ENCODE data around the gene TRIM28. TPM values are rescaled to one million over a fixed set of nuclear protein-coding genes. Genes with fewer than 3 reads are reported as not detected.
A peak's percentile ranks its signal among the peaks of the same experiment; 100 is the strongest.

The TRIM28 gene
- polyA plus RNA-seq, 10 donors = 277 to 491 (median 336) TPM

DNA sequence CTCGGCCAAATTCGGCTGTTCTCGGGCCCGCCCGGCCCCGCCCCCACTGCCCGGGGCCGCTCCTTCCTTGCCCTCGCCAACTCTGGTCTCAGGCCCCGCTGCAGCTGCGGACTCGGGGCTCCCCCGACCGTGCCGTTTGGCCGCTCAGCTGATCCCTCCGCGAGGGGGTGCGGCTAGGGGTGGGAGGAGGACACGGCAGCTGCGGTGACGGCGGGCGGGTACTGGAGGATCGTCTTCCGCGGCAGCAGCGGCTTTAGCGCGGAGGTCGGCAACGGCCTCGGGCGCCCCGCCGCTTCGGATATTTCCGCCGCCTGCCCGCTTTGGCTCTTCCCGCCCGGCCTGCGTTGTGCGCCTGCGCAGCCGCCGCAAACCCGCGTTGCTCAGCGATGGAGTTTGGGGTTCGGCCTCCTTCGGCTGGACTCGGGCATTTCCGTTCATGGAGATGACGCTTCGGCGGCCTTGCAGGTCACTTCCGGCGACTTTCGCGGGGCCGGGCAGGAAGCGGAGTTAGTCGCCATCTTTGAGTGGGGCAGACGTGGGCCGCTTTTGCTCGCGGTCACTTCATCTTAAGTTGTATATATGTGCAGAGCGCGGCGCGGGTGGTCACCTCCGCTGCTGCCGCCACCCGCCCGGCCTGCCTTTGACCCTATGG is 14.9 kb downstream of the TRIM28 start:
- peak; percentile 99 to 100 (median 99) for DNase-seq

DNA sequence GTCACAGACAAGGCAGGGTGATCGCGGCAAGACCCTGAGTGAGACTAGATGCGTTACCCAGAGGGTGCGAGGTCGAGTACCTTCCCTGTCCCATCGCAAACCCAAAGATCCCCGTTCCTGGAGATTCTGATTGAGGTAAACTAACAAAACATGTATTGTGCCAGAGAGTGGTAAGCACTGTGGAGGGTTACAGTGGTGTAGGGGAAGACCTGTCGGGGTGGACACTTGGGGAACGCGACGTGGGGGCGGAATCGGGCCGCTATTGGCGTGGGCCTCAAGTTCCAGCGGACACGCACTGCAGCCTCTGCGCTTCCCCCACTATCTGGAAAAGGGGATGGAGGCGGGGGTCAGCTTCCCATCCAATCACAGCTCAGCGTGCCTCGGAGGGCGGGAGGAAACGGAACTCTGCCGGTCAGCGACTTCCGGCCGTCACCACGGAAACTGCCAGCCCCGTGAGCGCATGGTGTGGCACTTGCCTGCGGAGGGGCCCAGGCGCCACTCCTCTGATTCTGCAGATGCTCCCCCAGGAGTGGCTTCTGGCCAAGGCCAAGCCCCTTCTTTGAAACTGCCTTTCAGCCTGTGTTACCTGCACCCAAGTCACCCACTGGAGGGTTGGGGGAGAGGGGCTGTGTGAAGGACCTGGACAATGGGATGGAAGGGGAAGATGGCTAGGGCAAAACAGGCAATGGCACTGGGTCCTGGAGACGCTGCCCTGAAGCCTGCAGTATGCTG is 15.6 kb downstream of the TRIM28 start:
- peak; percentile 91 to 97 (median 95) for DNase-seq

DNA sequence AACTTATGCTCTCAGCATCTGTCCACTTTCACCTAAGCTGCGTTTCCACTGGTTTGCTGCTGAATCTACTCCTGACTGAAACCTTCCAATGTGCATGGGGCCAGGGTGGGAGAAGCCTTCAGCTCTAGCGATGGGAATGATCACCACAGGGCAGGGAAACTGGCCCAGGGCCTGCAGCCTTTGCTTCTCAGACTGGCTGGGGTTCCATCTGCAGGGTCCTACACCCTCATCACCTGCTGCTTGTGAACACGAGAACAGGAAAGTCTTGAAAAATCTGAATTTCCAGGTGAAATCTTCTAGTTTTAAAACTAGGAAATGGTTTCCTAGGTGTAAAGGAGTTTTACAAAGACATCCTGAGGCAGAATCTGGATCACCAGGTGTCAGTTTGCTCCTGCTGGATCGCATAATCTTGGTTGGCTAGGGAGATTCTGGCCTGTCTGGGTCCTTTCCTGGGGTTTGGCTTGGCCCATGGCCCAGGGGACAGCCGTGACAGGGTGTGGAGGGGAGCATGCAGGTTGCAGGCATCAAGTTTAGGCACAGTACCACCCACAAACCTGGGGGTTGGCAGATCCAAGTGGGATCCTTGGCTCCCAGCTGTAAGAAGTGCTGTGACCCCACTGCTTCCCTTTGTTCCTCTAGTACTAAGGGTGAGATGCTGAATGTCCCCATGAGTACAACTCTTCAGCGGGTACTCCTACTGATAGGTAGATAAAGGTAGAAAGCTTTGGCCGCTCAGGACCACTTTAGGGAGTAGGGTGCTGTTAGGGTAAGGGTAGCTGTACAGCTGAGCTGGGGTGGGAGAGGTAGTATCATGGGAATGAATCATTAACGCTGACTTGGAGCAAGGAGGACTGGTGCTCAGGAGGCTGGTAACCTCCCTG is 16.4 kb downstream of the TRIM28 start:
- DNase-seq = no peak

DNA sequence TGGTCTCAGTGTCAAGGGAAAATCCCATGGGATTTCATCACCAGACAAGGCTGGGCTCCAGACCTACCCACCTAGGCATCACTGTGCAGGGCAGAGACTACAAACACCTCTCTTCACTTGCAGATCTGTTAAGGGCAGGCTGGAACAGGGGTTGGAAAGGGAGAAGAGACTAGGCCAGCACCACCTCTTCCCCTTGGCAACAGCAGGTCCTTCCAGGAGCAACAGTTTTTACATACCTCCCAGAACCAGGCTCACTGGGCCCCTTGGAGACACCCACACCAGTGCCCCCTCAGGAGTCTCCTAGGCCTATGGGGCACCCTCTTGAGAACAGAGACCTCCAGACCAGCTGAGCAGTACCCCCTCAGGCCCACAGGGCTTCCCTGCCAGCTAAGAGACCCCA is 17.1 kb downstream of the TRIM28 start:
- DNase-seq = no peak

DNA sequence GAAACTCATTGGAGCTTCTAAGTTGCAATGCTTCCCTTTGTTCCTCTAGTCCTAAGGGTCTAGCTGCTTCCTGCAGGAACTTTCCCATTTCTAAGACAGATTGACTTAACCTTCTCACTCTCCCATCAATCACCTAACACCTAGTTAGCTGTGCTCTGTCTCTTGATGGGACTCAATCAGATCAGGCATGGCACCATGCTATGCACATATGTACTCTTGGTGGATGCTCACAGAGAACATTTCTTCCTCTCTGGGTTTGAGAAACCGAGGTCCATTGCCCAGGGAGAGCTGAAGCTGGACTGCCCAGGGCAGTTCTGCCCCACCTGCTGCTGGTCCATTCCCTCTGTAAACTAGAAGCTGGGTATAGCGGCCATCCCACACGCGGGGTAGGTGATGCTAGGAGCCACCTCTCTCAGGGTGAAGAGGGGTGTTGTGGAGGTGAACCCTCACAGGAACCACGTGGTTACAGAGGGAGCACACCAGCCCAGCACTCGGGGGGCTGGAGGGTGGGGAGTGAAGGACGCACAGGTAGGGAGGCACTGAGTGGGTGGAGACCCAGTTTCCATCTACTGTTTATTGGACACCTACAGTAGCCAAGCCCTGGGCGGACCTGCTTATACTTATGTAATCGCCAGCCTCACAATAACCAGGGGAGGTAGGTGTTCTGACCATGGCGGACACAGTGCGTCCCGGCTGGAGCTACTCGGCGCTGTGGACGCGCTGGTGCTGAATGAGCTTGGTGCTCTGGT is 17.7 kb downstream of the TRIM28 start:
- no peak for DNase-seq

DNA sequence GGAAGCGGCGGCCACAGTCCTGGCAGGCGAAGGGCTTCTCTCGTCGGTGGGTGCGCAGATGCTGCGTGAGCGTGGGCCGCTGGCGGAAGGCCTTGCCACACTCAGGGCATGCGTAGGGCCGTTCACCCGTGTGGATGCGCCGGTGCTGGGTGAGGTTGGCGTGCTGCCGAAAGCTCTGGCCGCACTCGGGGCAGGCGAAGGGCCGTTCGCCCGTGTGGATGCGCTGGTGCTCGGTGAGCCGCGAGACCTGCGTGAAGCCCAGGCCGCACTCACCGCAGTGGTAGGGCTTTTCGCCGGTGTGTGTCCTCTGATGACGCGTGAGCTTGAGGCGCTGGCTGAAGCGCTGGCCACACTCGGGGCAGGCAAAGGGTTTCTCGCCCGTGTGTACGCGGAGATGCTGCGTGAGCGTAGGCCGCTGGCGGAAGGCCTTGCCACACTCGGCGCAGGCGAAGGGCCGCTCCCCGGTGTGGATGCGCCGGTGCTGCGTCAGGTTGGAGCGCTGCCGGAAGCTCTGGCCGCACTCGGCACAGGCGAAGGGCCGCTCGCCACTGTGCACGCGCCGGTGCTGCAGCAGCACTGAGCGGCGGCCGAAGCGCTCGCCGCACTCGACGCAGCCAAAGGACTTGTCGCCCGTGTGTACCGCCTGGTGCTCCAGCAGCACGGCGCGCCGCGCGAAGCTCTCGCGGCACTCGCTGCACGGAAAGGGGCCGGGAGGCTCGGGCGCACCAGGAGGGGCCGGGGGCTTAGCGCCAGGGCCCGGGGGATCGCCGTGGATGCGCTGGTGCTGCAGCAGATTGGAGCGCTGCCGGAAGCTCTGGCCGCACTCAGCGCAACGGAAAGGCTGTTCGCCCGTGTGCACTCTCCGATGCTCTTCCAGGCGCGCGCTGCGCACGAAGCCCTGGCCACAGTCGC is 18.5 kb downstream of the TRIM28 start:
- DNase-seq = peak in 2 of 3 donors; percentile 52 to 83

DNA sequence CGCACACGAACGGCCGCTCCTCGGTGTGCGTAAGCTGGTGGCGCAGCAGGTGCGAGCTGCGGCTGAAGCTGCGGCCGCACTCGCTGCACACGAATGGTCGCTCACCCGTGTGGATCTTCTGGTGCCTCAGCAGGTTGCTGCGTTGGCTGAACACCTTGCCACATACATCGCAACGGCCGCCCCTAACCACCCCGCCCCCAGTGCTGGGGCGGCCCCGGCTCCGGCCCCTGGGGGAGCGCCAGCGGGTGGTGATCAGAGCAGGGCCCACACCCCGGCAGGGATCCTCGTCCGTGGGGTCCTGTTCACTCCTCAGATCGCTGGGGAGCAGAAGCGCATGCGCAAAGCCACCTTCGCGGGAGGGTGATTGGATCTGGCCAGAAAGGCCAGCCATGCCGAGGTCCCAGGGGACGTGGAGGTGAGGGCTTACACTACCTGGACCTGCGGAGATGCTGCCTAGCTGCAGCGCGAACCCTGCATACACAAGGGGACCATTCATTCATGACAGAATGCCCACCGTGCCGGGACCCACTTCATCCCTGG is 19.2 kb downstream of the TRIM28 start:
- no peak for DNase-seq

DNA sequence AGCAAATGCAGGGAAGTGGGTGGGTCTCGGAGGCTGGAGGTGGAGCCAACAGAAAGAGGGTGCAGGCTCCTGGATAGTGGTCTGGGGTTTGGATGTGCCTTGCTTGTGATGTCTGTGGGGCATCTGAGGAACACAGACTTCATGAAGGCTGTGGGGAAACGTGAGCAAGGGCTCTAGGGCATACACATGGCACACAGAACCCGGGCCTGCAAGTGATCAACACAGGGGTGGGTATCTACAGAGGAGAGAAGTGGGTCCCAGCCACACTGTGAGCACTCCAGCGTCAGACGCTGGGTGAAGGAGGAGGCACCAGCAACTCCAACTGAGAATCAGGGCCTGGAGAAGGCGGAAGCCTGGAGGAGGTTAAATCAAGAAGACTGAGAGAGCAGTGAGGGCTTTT is 20.0 kb downstream of the TRIM28 start:
- no peak for DNase-seq

DNA sequence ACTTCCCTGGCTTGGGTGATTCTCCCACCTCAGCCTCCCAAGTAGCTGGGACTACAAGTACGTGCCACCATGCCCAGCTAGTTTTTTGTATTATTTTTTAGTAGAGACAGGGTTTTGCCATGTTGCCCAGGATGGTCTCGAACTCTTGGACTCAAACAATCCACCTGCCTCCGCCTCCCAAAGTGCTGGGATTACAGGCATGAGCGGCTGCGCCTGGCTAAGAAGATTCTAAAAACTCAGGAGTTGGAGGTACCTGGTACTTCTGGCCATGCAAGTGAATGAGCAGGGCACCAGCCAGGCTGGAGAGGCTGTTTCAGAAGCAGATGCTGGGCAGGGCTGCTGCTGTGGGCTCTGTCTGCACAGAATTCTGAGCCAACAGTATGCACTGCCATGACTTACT is 23.1 kb downstream of the TRIM28 start:
- no peak for DNase-seq

DNA sequence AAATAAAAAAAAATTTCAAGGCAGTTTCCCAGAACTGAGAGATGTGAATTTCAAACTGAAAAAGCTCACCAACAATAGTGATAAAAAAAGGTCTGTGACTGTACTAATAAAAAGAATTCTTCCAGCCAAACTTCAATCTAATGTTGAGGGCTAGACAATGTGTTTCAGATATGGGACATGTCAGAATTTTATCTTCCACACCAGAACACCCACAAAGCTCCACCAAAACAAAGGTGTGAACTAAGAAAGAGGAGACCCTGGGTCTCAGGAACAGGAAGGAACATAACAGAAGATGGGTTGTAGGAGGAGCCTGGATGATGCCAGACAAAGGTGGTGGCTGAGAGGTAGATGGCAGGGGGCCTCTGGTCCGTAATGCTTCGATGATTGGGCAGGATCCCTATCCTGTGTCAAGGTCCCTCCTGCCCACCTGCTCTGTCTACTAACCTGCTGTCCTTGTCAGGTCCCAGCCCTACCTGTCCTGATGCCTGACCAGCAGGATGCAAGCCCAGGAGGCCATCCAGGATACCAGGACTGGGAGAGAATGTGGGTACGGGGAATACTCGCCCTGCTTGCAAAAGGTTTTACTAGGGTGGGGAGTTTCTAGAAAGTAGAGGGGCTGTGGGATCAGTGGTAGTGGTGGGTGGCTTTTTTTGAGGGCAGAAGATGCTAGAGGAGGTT is 24.7 kb downstream of the TRIM28 start:
- no peak for DNase-seq

DNA sequence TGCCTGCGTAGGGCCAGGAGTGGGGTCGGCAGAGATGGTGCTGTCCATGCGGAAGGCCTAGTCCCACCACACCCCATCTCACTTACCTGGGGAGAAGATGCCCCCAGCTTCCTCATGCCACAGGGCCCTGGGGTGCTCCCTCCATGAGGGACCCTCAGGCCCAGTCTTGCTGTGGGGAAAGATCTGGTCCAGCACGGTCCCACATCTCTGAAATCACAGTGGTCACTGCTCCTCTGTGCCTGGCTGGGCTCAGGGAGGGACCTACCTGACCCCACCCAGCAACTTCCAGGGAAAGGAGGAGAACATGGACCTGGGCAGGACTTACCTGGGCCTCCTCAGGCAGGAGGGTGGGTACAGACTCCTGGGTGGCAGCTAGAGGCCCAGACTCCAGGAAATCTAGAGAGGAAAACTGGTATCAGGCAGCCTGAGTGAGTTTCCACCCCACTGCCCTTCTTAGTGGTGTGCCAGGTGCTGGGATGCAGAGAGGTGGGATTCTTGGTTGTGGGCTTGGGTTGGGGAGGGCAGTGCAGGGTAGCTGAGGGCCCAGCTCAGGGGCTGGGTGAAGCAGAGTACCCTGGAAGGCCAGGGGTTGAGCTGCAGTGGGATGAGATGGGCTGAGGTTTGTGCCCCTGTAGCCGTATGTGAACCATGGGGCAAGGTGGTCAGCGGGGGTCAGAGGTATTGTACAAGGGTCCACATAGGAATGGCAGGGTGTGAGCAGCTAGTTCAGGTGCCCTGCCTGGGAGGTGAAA is 25.5 kb downstream of the TRIM28 start:
- no peak for DNase-seq

DNA sequence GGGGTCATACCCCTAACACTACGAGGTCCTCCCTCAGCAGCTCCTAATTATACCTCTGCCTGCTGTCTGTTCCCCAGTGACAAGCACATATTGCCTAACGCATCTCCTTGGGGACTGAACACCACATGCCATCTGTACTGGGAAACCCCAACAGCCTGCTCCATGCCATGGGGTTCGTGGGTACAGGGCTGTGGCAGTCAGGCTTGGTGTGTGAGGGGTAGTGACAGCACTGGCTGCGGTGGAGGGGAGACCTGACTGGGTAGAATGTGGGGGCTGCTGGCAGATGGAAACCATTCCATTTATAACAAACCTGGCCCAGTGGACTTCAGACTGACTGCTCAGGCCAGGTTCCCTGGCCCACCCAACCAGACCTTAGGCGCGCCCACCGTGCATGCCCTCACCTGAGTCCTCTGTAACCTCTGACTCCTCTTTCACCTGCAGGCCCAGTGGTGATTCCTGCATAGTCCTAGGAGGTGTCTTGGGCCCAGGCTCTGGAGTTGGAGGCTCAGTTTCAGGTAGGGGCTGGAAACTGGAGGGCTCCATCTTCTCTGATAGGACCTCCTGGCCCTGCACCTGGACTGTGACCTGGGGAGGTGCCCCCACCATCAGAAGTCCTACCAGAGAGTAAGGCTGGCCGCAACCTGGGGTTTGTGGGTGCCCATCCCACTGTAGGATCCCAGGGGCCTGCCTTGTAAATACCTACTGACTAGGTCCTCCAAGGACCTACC is 26.2 kb downstream of the TRIM28 start:
- DNase-seq = no peak

DNA sequence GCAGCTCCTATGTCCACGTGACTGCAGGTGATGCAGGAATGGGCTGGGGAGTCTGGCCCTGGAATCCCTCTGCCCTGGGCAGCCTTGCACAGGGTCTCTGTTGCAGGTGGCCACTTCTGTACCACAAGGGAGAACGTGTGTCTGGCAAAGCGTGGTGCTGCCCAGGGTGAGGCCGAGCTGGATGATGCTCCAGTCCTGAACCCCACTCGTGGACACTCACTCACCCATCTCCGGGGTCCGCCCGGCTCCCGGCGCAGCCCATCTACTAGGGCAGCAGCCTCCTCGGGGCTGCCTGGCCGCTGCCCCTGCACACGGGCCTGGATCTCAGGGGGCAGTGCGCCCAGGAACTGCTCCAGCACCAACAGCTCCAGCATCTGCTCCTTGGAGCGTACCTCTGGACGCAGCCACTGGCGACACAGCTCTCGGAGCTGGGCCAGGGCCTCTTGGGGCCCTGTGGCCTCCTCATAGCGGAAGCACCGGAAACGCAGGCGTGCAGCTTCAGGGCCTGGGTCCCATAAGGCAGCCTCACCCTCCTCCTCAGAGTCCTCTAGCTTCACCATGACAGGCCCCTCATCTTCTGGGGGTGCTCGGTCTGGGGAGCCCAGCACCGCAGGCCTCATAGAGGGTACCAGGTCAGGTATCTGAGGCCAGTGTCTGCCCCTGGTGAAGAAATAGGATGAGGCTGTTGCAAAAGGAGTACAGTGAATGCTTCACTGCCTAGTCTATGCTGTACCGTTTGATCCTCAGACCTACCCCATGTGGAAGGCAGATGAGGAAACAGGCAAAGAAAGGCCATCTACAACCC is 27.1 kb downstream of the TRIM28 start:
- no peak for DNase-seq

DNA sequence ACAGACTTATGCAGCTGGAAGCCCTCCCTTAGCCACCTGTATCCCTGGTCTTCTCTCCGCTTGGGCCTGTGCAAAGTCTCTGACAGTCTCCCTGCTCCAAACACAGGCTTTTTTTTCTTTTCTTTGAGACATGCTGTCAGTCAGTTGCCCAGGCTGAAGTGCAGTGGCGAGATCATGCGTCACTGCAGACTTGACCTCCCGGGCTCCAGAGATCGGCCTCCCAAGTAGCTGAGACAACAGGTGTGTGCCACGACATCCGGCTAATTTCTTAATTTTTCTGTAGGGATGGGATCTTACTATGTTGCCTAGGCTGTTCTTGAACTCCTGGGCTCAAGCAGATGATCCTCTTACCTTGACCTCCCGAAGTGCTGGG is 27.7 kb downstream of the TRIM28 start:
- no peak for DNase-seq

DNA sequence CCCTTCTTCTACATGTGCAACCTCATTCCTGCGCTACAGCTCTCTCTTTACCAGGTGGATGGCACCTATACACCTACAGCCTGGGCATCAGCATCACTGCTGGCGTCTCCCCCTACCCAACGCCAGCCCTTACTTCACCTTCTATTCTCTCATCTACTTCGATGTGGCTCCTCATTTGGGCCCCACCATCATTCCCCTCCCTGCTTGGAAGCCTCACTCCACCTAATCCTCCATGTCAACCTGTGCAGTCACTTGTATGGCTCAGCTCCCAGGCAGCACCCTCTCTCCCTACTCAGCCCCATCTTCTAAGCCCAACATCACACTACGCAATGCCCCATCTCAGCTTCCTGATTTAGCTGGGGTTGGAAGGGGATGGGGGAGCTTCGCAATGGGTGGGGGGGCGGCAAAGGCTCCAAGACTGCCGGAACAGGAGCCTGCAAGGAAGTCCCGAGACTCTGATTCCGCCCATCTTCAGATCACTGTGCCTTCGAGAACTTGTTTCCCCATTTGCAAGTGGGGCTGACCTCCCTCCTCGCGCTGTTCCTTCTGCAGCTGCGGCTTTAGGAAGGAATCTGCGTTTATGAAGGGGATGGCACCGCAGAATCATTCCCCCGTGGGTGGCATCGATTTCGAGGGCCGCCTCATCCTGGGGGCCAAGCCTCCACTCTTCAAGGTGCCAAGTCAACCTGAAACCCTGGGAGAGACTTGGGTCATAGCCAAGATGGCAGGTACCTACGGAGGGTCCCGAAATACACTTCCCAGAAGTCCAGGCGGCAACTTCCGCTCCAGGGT is 28.4 kb downstream of the TRIM28 start:
- no peak for DNase-seq

DNA sequence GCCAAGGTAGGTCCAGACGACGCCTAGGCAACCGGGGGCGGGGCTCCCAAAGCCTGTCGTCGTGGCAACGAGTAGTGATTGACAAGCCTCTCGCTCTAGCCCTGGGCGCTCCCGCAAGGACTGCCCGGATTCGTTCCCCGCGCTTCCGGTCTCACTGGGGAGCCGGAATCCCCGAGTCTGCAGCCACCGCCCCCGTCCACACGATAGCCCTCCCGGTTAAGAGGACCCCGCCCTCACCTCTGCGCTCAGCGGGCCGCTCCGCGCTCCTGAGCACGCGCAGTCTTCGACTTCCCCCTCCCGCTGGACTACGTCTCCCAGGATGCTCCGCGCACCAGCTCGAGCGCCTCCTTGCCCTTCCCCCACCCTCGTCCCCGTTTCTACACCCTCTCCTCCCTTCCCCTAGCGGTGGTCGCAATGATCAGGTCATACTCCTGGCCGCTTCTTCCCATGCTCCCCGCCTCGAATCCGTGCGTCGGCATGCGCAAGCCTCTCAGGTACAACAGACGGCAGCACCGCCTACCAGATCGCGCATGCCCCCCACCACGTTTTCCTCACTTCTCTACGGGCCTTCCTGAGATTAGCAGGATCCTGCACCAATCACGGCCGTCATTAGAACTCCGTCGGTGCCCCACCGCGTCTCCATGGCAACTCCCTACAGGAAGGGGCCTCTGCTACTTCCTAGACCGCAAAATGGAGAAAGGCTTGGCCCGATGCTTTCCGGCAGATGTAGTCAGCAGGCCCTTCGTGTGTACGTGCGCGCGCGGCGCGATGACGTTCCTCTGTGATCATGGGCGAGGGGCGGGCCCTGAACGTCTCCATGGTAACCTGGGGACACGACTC is 29.2 kb downstream of the TRIM28 start, which contains the start of gene MZF1:
MZF1 (minus strand) TSS at position 518 of the 840 bp plus-strand sequence. CDS start 1,946 bp downstream, outside the sequence.
- DNase-seq = peak; percentile 100

Data from muscle of back (tissue), 11 donors.